SK-N-SH treated with all-trans-retinoic acid at 6 μM for 48 hours (cell line): ENCODE data around the gene C9orf85.
A peak's percentile ranks its signal among the peaks of the same experiment; 100 is the strongest.

Experiments
- ATAC-seq: fragments of 200-7000 bp; cut with Tn5 transposase; 3 replicates; pipeline ENCODE4 v1.9.1; 2020; ENCODE audit warnings: mild to moderate bottlenecking, moderate library complexity
- ARNTL ChIP-seq: fragments of 450-650 bp; formaldehyde crosslinking; IDR thresholded peaks from 2 replicates; pipeline ENCODE4 v1.5.0; 2020; ENCODE audit warnings: low read depth, mild to moderate bottlenecking, moderate library complexity, borderline replicate concordance
- BACH2 ChIP-seq: fragments of 250-450 bp; sonication (Bioruptor Pico); IDR thresholded peaks from 2 replicates; pipeline ENCODE4 v1.9.0; 2021; ENCODE audit warnings: mild to moderate bottlenecking, borderline replicate concordance
- CSDC2 ChIP-seq: fragments of 250-450 bp; sonication (Bioruptor Pico); IDR thresholded peaks from 2 replicates; pipeline ENCODE4 v1.5.0; 2020; ENCODE audit warnings: mild to moderate bottlenecking, moderate library complexity
- CSRNP3 ChIP-seq: fragments of 250-450 bp; sonication (Bioruptor Pico); IDR thresholded peaks from 2 replicates; pipeline ENCODE4 v1.5.1; 2021; ENCODE audit warnings: mild to moderate bottlenecking, moderate library complexity
- GLIS3 ChIP-seq: fragments of 250-450 bp; sonication (Bioruptor Pico); IDR thresholded peaks from 2 replicates; pipeline ENCODE4 v1.5.0; 2020; ENCODE audit warnings: mild to moderate bottlenecking, moderate library complexity
- ISL1 ChIP-seq: fragments of 250-450 bp; sonication (Bioruptor Pico); IDR thresholded peaks from 2 replicates; pipeline ENCODE4 v2.1.2; 2022; ENCODE audit warnings: mild to moderate bottlenecking, moderate library complexity
- OSR1 ChIP-seq: fragments of 250-450 bp; sonication (Bioruptor Pico); IDR thresholded peaks from 2 replicates; pipeline ENCODE4 v1.8.0; 2022; ENCODE audit warnings: moderate library complexity, mild to moderate bottlenecking, inconsistent platforms
- PATZ1 ChIP-seq: fragments of 250-450 bp; sonication (Bioruptor Pico); IDR thresholded peaks from 2 replicates; pipeline ENCODE4 v1.8.0; 2020; ENCODE audit warnings: mild to moderate bottlenecking, moderate library complexity, borderline replicate concordance
- POU6F1 ChIP-seq: fragments of 250-450 bp; sonication (Bioruptor Pico); IDR thresholded peaks from 2 replicates; pipeline ENCODE4 v1.8.0; 2021; ENCODE audit warnings: low read depth, mild to moderate bottlenecking, moderate library complexity, borderline replicate concordance
- PPARA ChIP-seq: fragments of 250-450 bp; sonication (Bioruptor Pico); IDR thresholded peaks from 2 replicates; pipeline ENCODE4 v1.5.0; 2020; ENCODE audit warnings: mild to moderate bottlenecking, borderline replicate concordance
- RARB ChIP-seq: fragments of 250-450 bp; sonication (Bioruptor Pico); IDR thresholded peaks from 2 replicates; pipeline ENCODE4 v1.8.0; 2021; ENCODE audit warnings: mild to moderate bottlenecking, moderate library complexity
- TCF4 ChIP-seq: fragments of 250-450 bp; sonication (Bioruptor Pico); IDR thresholded peaks from 2 replicates; pipeline ENCODE4 v1.8.0; 2021; ENCODE audit warnings: mild to moderate bottlenecking, moderate library complexity, borderline replicate concordance
- TOX ChIP-seq: fragments of 250-450 bp; sonication (Bioruptor Pico); IDR thresholded peaks from 2 replicates; pipeline ENCODE4 v1.8.0; 2021; ENCODE audit warnings: mild to moderate bottlenecking, moderate library complexity, borderline replicate concordance
- TSHZ2 ChIP-seq: fragments of 250-450 bp; sonication (Bioruptor Pico); IDR thresholded peaks from 2 replicates; pipeline ENCODE4 v1.5.0; 2020; ENCODE audit warnings: mild to moderate bottlenecking, moderate library complexity
- ZC3H10 ChIP-seq: fragments of 250-450 bp; sonication (Bioruptor Pico); IDR thresholded peaks from 2 replicates; pipeline ENCODE4 v1.5.1; 2021; ENCODE audit warnings: mild to moderate bottlenecking, moderate library complexity
- ZFP3 ChIP-seq: fragments of 250-450 bp; sonication (Bioruptor Pico); IDR thresholded peaks from 2 replicates; pipeline ENCODE4 v1.5.0; 2020; ENCODE audit warnings: mild to moderate bottlenecking, moderate library complexity
- ZFP30 ChIP-seq: fragments of 450-650 bp; formaldehyde crosslinking; IDR thresholded peaks from 2 replicates; pipeline ENCODE4 v1.5.0; 2022; ENCODE audit warnings: mild to moderate bottlenecking, moderate library complexity
- ZNF565 ChIP-seq: fragments of 450-650 bp; formaldehyde crosslinking; conservative IDR thresholded peaks from 2 replicates; pipeline ENCODE4 v1.5.0; 2020; ENCODE audit warnings: low read depth, mild to moderate bottlenecking, moderate library complexity
- ZNF70 ChIP-seq: fragments of 450-650 bp; formaldehyde crosslinking; IDR thresholded peaks from 2 replicates; pipeline ENCODE4 v1.5.0; 2020; ENCODE audit warnings: mild to moderate bottlenecking, moderate library complexity
- ZNF8 ChIP-seq: fragments of 450-650 bp; formaldehyde crosslinking; IDR thresholded peaks from 2 replicates; pipeline ENCODE4 v1.5.0; 2020; ENCODE audit warnings: mild to moderate bottlenecking, moderate library complexity

C9orf85 gene

GRCh38 chr9:71936066-71936465 lies 24.6 kb downstream of the C9orf85 start:
- TF ChIP-seq ZNF8 (CRISPR knock-in tag) (no peak), CSRNP3 (CRISPR knock-in tag) (no peak), ZFP30 (CRISPR knock-in tag) (no peak)
- ATAC-seq: no peak

- ATAC-seq: no peak
Measured at GRCh38 chr9:71937070-71937625, 25.7 kb downstream of the C9orf85 start.

GRCh38 chr9:71937898-71938297 lies 26.5 kb downstream of the C9orf85 start:
- TF ChIP-seq CSRNP3 (CRISPR knock-in tag): no peak
- no peak for TF ChIP-seq PPARA (CRISPR knock-in tag)
- TF ChIP-seq TCF4 (CRISPR knock-in tag): no peak
- no peak for TF ChIP-seq RARB (CRISPR knock-in tag)
- ATAC-seq: no peak

More at GRCh38 chr9:71937070-71937625, 25.7 kb downstream of the C9orf85 start:
- no peak for TF ChIP-seq ISL1 (CRISPR knock-in tag)
- no peak for TF ChIP-seq GLIS3 (CRISPR knock-in tag)
- TF ChIP-seq CSRNP3 (CRISPR knock-in tag): no peak
- TF ChIP-seq TOX (CRISPR knock-in tag): no peak
- no peak for TF ChIP-seq PATZ1 (CRISPR knock-in tag)
- no peak for TF ChIP-seq CSDC2 (CRISPR knock-in tag)
- TF ChIP-seq PPARA (CRISPR knock-in tag): no peak
- TF ChIP-seq ZC3H10 (CRISPR knock-in tag): no peak
- TF ChIP-seq ZNF565: no peak
- no peak for TF ChIP-seq BACH2 (CRISPR knock-in tag)
- TF ChIP-seq TSHZ2 (CRISPR knock-in tag): no peak
- no peak for TF ChIP-seq OSR1
- TF ChIP-seq ZFP30 (CRISPR knock-in tag): no peak
- no peak for TF ChIP-seq ZNF70 (CRISPR knock-in tag)
- TF ChIP-seq TCF4 (CRISPR knock-in tag): no peak

GRCh38 chr9:71941060-71941568 lies 29.7 kb downstream of the C9orf85 start:
- ATAC-seq: peak; percentile 37; the same call in 2 of the 3 replicates
- TF ChIP-seq TOX (CRISPR knock-in tag) (no peak), CSRNP3 (CRISPR knock-in tag) (no peak), PATZ1 (CRISPR knock-in tag) (no peak), ZFP30 (CRISPR knock-in tag) (no peak), CSDC2 (CRISPR knock-in tag) (no peak), POU6F1 (no peak), PPARA (CRISPR knock-in tag) (no peak), BACH2 (CRISPR knock-in tag) (no peak), GLIS3 (CRISPR knock-in tag) (no peak), ARNTL (no peak), ZFP3 (no peak)
